Stomach (tissue), 4 donors: Measurements from ENCODE around the gene OBSCN.

Source experiments
- EP300 ChIP-seq: sonication (generic); formaldehyde crosslinking; IDR thresholded peaks from one replicate; pipeline ENCODE4 v1.6.1; 2017; ENCODE audit warnings: antibody characterized with exemption
- POLR2AphosphoS5 ChIP-seq, 3 donors: sonication (generic); formaldehyde crosslinking; IDR thresholded peaks; one replicate each; pipeline ENCODE4 v1.6.1; 2016; ENCODE audit warnings: antibody characterized with exemption in 3 of 3
- TF ChIP-seq, protein P1 (sequence below), 7 experiments: fragments of 450-650 bp in 4 of 7; fragments of 200-600 bp in 3 of 7; sonication (generic) in 3 of 7; IDR thresholded peaks; one replicate each; pipeline ENCODE4 v1.5.1; 2016 to 2019; ENCODE audit warnings: antibody characterized with exemption in 7 of 7, control low read depth in 2 of 7, mild to moderate bottlenecking in 1 of 7

GRCh38 chr1:228317411-228317828, 109.6 kb downstream of the OBSCN start:
- TF ChIP-seq POLR2AphosphoS5 (IDR thresholded peaks at IDR 0.05) (no peak), EP300 (no peak)
- TF ChIP-seq, protein P1, sequence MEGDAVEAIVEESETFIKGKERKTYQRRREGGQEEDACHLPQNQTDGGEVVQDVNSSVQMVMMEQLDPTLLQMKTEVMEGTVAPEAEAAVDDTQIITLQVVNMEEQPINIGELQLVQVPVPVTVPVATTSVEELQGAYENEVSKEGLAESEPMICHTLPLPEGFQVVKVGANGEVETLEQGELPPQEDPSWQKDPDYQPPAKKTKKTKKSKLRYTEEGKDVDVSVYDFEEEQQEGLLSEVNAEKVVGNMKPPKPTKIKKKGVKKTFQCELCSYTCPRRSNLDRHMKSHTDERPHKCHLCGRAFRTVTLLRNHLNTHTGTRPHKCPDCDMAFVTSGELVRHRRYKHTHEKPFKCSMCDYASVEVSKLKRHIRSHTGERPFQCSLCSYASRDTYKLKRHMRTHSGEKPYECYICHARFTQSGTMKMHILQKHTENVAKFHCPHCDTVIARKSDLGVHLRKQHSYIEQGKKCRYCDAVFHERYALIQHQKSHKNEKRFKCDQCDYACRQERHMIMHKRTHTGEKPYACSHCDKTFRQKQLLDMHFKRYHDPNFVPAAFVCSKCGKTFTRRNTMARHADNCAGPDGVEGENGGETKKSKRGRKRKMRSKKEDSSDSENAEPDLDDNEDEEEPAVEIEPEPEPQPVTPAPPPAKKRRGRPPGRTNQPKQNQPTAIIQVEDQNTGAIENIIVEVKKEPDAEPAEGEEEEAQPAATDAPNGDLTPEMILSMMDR (IDR thresholded peaks at IDR 0.05), result no peak
